ENCODE measurements around the gene NPAS3.

NPAS3 gene

GRCh38 chr14:32985866-32986265, 47.2 kb downstream of the NPAS3 start:
- TF ChIP-seq ZFX (IDR thresholded peaks at IDR 0.05; ENCODE audit: borderline replicate concordance): no peak
- H3K27ac ChIP-seq: no peak overlapping the region

- H3K27ac ChIP-seq: no peak overlapping the region
- no peak for TF ChIP-seq ZFX (IDR thresholded peaks at IDR 0.05; ENCODE audit: borderline replicate concordance)
- TF ChIP-seq, protein P1, sequence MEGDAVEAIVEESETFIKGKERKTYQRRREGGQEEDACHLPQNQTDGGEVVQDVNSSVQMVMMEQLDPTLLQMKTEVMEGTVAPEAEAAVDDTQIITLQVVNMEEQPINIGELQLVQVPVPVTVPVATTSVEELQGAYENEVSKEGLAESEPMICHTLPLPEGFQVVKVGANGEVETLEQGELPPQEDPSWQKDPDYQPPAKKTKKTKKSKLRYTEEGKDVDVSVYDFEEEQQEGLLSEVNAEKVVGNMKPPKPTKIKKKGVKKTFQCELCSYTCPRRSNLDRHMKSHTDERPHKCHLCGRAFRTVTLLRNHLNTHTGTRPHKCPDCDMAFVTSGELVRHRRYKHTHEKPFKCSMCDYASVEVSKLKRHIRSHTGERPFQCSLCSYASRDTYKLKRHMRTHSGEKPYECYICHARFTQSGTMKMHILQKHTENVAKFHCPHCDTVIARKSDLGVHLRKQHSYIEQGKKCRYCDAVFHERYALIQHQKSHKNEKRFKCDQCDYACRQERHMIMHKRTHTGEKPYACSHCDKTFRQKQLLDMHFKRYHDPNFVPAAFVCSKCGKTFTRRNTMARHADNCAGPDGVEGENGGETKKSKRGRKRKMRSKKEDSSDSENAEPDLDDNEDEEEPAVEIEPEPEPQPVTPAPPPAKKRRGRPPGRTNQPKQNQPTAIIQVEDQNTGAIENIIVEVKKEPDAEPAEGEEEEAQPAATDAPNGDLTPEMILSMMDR (IDR thresholded peaks at IDR 0.05): no peak
Observed at GRCh38 chr14:32986791-32987540, 48.3 kb downstream of the NPAS3 start.

DNA sequence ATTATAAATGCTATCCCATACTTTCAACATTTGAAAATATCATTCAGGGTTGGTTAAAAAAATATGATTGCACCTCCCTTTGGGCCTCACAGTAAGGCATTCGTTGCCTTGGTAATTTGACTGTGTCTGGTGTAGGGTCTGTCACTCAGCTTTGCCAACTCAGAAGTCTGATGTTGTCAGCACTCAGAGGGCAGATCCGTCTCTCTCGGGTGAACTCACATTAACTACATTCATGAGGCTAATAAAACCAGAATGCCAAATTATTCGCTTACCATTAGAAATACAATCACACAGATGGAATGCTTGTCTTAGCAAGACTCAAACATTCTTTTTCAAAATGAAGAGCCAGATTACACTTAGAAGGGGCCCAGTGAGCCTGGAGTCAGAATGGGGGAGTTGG, 53.0 kb downstream of the NPAS3 start:
- TF ChIP-seq, protein P1 (IDR thresholded peaks at IDR 0.05): no peak
- TF ChIP-seq ZFX (IDR thresholded peaks at IDR 0.05; ENCODE audit: borderline replicate concordance): no peak
- H3K27ac ChIP-seq: no peak overlapping the region

DNA sequence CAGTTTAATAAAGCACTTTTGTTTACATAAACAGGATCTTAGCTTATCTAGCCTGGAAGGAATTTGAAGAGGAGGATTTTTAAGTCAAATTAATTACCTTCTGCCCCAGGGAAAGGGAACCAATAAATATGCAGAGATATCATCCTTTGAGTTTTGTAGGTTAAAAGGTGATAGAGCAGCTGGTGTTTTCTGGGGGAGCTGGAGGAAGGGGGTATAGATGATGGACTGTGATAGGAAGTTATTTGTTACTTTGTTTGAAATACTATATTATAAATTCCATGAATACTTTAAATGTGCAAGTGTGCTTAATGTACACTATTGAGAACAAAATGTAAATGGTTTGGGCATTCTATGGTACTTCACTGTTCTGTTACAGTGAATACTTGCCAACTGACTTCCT, 55.2 kb downstream of the NPAS3 start:
- TF ChIP-seq, protein P1 (IDR thresholded peaks at IDR 0.05): no peak
- TF ChIP-seq ZFX (IDR thresholded peaks at IDR 0.05; ENCODE audit: borderline replicate concordance): no peak

GRCh38 chr14:32996343-32996742, 57.7 kb downstream of the NPAS3 start:
- H3K27ac ChIP-seq: no peak overlapping the region
- no peak for TF ChIP-seq ZFX (IDR thresholded peaks at IDR 0.05; ENCODE audit: borderline replicate concordance)
- TF ChIP-seq, protein P1 (IDR thresholded peaks at IDR 0.05): no peak

More for the DNA sequence above, 55.2 kb downstream of the NPAS3 start:
- no peak overlapping the region for H3K27ac ChIP-seq

GRCh38 chr14:32998433-32998832, 59.8 kb downstream of the NPAS3 start:
- no peak overlapping the region for H3K27ac ChIP-seq
- TF ChIP-seq, protein P1 (IDR thresholded peaks at IDR 0.05): peak; percentile 28
- TF ChIP-seq ZFX (IDR thresholded peaks at IDR 0.05; ENCODE audit: borderline replicate concordance): no peak

GRCh38 chr14:33009673-33010072, 71.0 kb downstream of the NPAS3 start:
- TF ChIP-seq ZFX (IDR thresholded peaks at IDR 0.05; ENCODE audit: borderline replicate concordance): no peak
- TF ChIP-seq, protein P1 (IDR thresholded peaks at IDR 0.05): no peak

More at GRCh38 chr14:33009673-33010072, 71.0 kb downstream of the NPAS3 start:
- H3K27ac ChIP-seq: no peak overlapping the region

Data from 22Rv1 (cell line).